CD14-positive monocyte (primary cell): ENCODE results near the gene GPR37. TPM values are rescaled to one million over a fixed set of nuclear protein-coding genes. Genes with fewer than 3 reads are reported as not detected.

Source experiments
- DNase-seq, 3 donors: peaks; one replicate each; pipeline ENCODE4 v3.0.0-alpha.2; 2011 to 2022
- H2AFZ ChIP-seq: 2 replicates; pipeline ENCODE4 v1.6.0; 2012; ENCODE audit warnings: mild to moderate bottlenecking, low read depth, low read length, inconsistent platforms; ENCODE audit not compliant: insufficient read depth, poor library complexity, severe bottlenecking
- H3K27ac ChIP-seq, 2 donors: 1 replicate in 1 of 2; 2 replicates in 1 of 2; pipeline ENCODE4 v1.5.1; 2012 to 2013; ENCODE audit warnings: low read length in 2 of 2, control low read depth in 1 of 2, inconsistent platforms in 1 of 2, low read depth in 1 of 2, mild to moderate bottlenecking in 1 of 2
- H3K27me3 ChIP-seq, 2 donors: one replicate each; pipeline versions ENCODE4 v1.6.0 to v1.6.1; 2011 to 2013; ENCODE audit warnings: low read length in 2 of 2; ENCODE audit not compliant: control insufficient read depth in 2 of 2, insufficient read depth in 2 of 2
- H3K36me3 ChIP-seq, 2 donors: replicated peaks in 1 of 2; 1 replicate in 1 of 2; 2 replicates in 1 of 2; pipeline versions ENCODE4 v1.5.1 to v1.6.1; 2012 to 2013; ENCODE audit warnings: low read length in 2 of 2, control low read depth in 1 of 2, inconsistent platforms in 1 of 2, mild to moderate bottlenecking in 1 of 2; ENCODE audit not compliant: insufficient read depth in 2 of 2, control insufficient read depth in 1 of 2
- H3K4me1 ChIP-seq, 2 donors: 1 replicate in 1 of 2; 2 replicates in 1 of 2; pipeline versions ENCODE4 v1.5.1 to v1.6.1; 2012 to 2013; ENCODE audit warnings: low read length in 2 of 2, control low read depth in 1 of 2, inconsistent platforms in 1 of 2, mild to moderate bottlenecking in 1 of 2, moderate library complexity in 1 of 2; ENCODE audit not compliant: insufficient read depth in 2 of 2, control insufficient read depth in 1 of 2
- H3K4me2 ChIP-seq: replicated peaks from 2 replicates; pipeline ENCODE3; 2012; ENCODE audit warnings: low read length, moderate library complexity, mild to moderate bottlenecking; ENCODE audit not compliant: poor library complexity, severe bottlenecking; ENCODE audit errors: extremely low read depth
- H3K4me3 ChIP-seq, 3 experiments: fragments of 200-600 bp in 1 of 3; sonication (generic) in 1 of 3; replicated peaks in 1 of 3; 1 replicate in 2 of 3; 2 replicates in 1 of 3; pipeline ENCODE4 v1.5.1; 2011 to 2013; ENCODE audit warnings: low read length in 3 of 3, mild to moderate bottlenecking in 3 of 3, control low read depth in 2 of 3, low read depth in 2 of 3, inconsistent platforms in 1 of 3, moderate library complexity in 1 of 3
- H3K79me2 ChIP-seq: 2 replicates; pipeline ENCODE4 v1.6.0; 2012; ENCODE audit warnings: mild to moderate bottlenecking, control low read depth, inconsistent platforms, low read length, moderate library complexity; ENCODE audit not compliant: insufficient read depth
- H3K9ac ChIP-seq: 2 replicates; pipeline ENCODE4 v1.6.0; 2017; ENCODE audit warnings: low read length, mild to moderate bottlenecking; ENCODE audit not compliant: insufficient read depth, poor library complexity, severe bottlenecking
- H3K9me3 ChIP-seq, 2 donors: replicated peaks in 1 of 2; 1 replicate in 1 of 2; 2 replicates in 1 of 2; pipeline versions ENCODE4 v1.5.1 to v1.6.1; 2012 to 2013; ENCODE audit warnings: low read length in 2 of 2, control low read depth in 1 of 2; ENCODE audit not compliant: control insufficient read depth in 1 of 2, insufficient read depth in 1 of 2
- H4K20me1 ChIP-seq: 2 replicates; pipeline ENCODE4 v1.6.0; 2012; ENCODE audit warnings: mild to moderate bottlenecking, low read length, control low read depth, moderate library complexity; ENCODE audit not compliant: insufficient read depth
- H3K27ac Mint-ChIP-seq, 7 donors: one replicate each; pipeline ENCODE4 v1.8.0; 2020; ENCODE audit warnings: mild to moderate bottlenecking in 7 of 7, mixed read lengths in 7 of 7, moderate library complexity in 6 of 7, inconsistent platforms in 2 of 7
- H3K27me3 Mint-ChIP-seq, 3 donors: one replicate each; pipeline ENCODE4 v1.8.0; 2021 to 2022; ENCODE audit warnings: low read depth in 3 of 3, mild to moderate bottlenecking in 3 of 3, mixed read lengths in 3 of 3, moderate library complexity in 3 of 3, inconsistent platforms in 1 of 3
- H3K36me3 Mint-ChIP-seq, 2 donors: one replicate each; pipeline ENCODE4 v1.8.0; 2020; ENCODE audit warnings: mixed read lengths in 2 of 2, inconsistent platforms in 1 of 2, mild to moderate bottlenecking in 1 of 2
- H3K4me1 Mint-ChIP-seq: one replicate; pipeline ENCODE4 v1.8.0; 2020; ENCODE audit warnings: mild to moderate bottlenecking, mixed read lengths
- H3K4me3 Mint-ChIP-seq, 2 donors: one replicate each; pipeline ENCODE4 v1.8.0; 2020; ENCODE audit warnings: mild to moderate bottlenecking in 2 of 2, mixed read lengths in 2 of 2, moderate library complexity in 1 of 2
- H3K9me3 Mint-ChIP-seq, 7 donors: one replicate each; pipeline ENCODE4 v1.8.0; 2020 to 2022; ENCODE audit warnings: mixed read lengths in 7 of 7, mild to moderate bottlenecking in 6 of 7, moderate library complexity in 6 of 7, inconsistent platforms in 2 of 7
- CTCF ChIP-seq: fragments of 200-600 bp; IDR thresholded peaks from one replicate; pipeline ENCODE4 v1.8.0; 2022; ENCODE audit warnings: antibody characterized with exemption, mild to moderate bottlenecking
- whole genome bisulfite sequencing: methylation state at CpG from one replicate; pipeline ENCODE4 v1.1.5; 2013; ENCODE audit warnings: missing lambda C conversion rate; ENCODE audit not compliant: insufficient coverage; 5-methylcytosine and 5-hydroxymethylcytosine counted together
- intact Hi-C, 2 donors: fragments of 100-400 bp; cut with micrococcal nuclease; formaldehyde crosslinking; loops; one replicate each; pipeline versions ENCODE4 v1.15.0 to v1.15.1; 2023
- polyA plus RNA-seq, 3 donors: library from polyadenylated mRNA; depleted of rRNA in 1 of 3; unstranded in 2 of 3; stranded (reverse) in 1 of 3; fragments of 300-500 nt in 2 of 3; fragments of >200 nt in 1 of 3; fragmentation: Illumina TruSeq in 2 of 3; gene quantifications; 1 replicate in 2 of 3; 2 replicates in 1 of 3; pipeline ENCODE4 v1.2.3, GENCODE V29; 2012 to 2021

The GPR37 gene
- polyA plus RNA-seq, 3 donors, result not detected

GRCh38 chr7:124751027-124751426 is 14.6 kb downstream of the GPR37 start:
- WGBS, result 100% methylated on average over 1 of the region's 2 CpGs
- Histone ChIP-seq H3K36me3 (no peaks in the 10 kb centered on the region), H3K9ac (no peak overlapping the region), H3K9me3 (no peaks in the 10 kb centered on the region), H3K27ac (no peak overlapping the region), H3K4me3 (no peak overlapping the region), H4K20me1 (no peaks in the 10 kb centered on the region), H3K4me2 (no peak overlapping the region), H2AFZ (no peak overlapping the region), H3K79me2 (no peaks in the 10 kb centered on the region), H3K27me3 (no peaks in the 10 kb centered on the region), H3K4me1 (no peaks in the 10 kb centered on the region)
- intact Hi-C loops, result no loop called here
- Mint-ChIP-seq H3K4me3 (no peak overlapping the region), H3K4me1 (no peaks in the 10 kb centered on the region), H3K36me3 (no peaks in the 10 kb centered on the region), H3K9me3 (peaks cover 0 to 1% (median 0%) of the 10 kb centered on the region in 7 donors), H3K27me3 (peaks cover 2% of the 10 kb centered on the region in 3 donors), H3K27ac (no peak overlapping the region)
- no peak for DNase-seq
- no peak for TF ChIP-seq CTCF

- H3K4me3 ChIP-seq, result no peak overlapping the region
- H3K27ac Mint-ChIP-seq, result no peak overlapping the region
- intact Hi-C loops, result no loop called here
- H3K9ac ChIP-seq, result no peak overlapping the region
- H3K9me3 Mint-ChIP-seq, result peaks cover 0 to 1% (median 0%) of the 10 kb centered on the region in 7 donors
- no peaks in the 10 kb centered on the region for H3K9me3 ChIP-seq
- no peaks in the 10 kb centered on the region for H3K79me2 ChIP-seq
- H3K36me3 Mint-ChIP-seq, result no peaks in the 10 kb centered on the region
- H3K4me2 ChIP-seq, result no peak overlapping the region
- H3K4me1 ChIP-seq, result no peaks in the 10 kb centered on the region
- no peaks in the 10 kb centered on the region for H4K20me1 ChIP-seq
- H2AFZ ChIP-seq, result no peak overlapping the region
- no peak for DNase-seq
- WGBS, result 96% methylated on average over 11 of the region's 11 CpGs
- H3K4me1 Mint-ChIP-seq, result no peaks in the 10 kb centered on the region
- no peak overlapping the region for H3K27ac ChIP-seq
- H3K27me3 ChIP-seq, result no peaks in the 10 kb centered on the region
- H3K27me3 Mint-ChIP-seq, result peaks cover 0 to 1% (median 0%) of the 10 kb centered on the region in 3 donors
- H3K4me3 Mint-ChIP-seq, result no peak overlapping the region
- H3K36me3 ChIP-seq, result no peaks in the 10 kb centered on the region
- no peak for TF ChIP-seq CTCF
Measured at GRCh38 chr7:124747072-124747471, 18.5 kb downstream of the GPR37 start.
